Fibroblast of skin of scalp (primary cell): ENCODE data around the gene C5.
A peak's percentile ranks its signal among the peaks of the same experiment; 100 is the strongest.
"Not testable (repeated sequence)": the region's sequence is repeated elsewhere in the genome, so short reads cannot be mapped to it uniquely, and the experiment has no call there.

ENCODE experiments used
- DNase-seq: peaks from one replicate; pipeline ENCODE4 v3.0.0-alpha.2; 2013

Gene C5

GRCh38 chr9:120978987-120979386 lies 71.1 kb downstream of the C5 start:
- DNase-seq: no peak

GRCh38 chr9:120977321-120977720 lies 72.8 kb downstream of the C5 start:
- no peak for DNase-seq

DNA sequence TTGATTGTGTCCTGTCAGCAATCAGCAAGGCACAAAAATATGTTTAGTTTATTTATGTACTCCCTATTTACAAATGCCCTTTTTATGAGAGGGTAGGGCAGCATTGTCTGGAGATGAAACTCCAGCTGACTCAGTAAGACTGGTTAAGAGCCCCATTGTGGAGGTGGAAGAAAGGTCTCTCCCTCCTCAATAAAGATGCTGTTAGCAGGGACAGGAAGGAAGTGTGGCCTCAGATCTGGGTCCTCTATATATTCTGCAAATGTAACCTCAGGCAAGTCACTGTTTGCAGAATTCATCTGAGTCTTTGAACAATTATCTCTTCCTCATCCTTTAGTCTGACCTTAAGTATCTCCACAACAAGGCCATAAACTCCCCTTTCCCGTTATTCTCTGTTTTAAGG lies 75.2 kb downstream of the C5 start:
- DNase-seq: no peak

DNA sequence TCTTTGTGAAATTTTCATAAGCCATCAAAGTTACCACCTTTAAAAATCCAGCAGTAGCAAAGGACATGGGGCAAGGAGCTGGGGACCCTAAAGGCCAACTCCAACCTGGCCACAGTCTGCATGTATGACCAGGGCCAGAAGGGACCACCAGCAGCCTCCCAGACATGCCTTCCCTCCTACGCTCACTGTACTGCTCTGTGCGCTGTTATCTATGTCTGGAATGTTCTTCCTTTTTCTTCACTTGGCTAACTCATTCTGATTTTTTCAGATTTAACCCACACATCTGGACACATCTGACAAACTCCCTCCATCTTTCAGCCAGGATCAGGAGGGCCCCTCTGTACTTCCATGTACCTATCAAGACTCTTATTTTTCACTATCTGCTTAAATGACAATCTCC lies 75.9 kb downstream of the C5 start:
- no peak for DNase-seq

- no peak for DNase-seq
These were observed 78.1 kb downstream of the C5 start for GRCh38 chr9:120971938-120972337.

- DNase-seq: not testable (repeated sequence)
These were observed 78.6 kb downstream of the C5 start for GRCh38 chr9:120971471-120971870.

- DNase-seq: no peak
These were observed 79.8 kb downstream of the C5 start for GRCh38 chr9:120970244-120970643.

GRCh38 chr9:120966013-120966369 lies 84.1 kb downstream of the C5 start:
- DNase-seq: no peak

- peak; percentile 4 for DNase-seq
These were observed 84.6 kb downstream of the C5 start for GRCh38 chr9:120965344-120966012.

DNA sequence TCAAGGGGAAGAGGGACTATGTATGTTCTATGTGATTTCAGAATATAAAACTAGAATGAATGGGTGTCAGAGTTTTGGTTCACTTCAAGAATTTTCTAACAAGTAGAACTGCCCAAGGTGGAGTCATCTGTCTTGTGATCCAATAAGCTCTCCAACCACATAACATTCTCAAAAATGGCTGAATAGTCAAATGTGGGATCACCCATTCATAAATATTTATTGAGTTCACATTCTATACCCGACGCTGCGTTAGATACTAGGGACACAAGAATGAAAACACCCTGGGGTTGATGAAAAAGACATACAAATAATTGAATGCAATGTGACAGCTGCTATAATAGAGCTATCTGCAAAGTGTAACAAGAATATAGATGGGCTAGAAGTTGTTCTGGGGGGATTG lies 88.1 kb downstream of the C5 start:
- no peak for DNase-seq

GRCh38 chr9:120960001-120960400 lies 90.1 kb downstream of the C5 start:
- DNase-seq: no peak

DNA sequence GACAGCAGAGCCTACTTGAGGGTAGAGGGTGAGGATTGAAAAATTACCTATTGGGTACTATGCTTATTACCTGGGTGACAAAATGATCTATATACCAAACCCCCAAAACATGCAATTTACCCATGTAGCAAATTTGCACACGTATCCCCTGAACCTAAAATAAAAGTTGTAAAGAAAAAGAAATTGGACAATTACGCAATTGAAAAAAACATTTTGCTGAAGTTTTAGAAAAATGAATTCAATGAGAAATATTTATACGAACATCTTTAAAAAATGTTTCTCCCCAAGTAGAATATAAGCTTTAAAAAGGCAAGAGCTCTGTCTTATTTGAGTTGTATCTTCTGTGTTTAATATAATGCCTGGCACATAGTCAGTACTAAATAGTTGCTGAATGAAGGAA lies 93.2 kb downstream of the C5 start:
- no peak for DNase-seq

GRCh38 chr9:120951960-120952618 lies 98.0 kb downstream of the C5 start:
- no peak for DNase-seq

GRCh38 chr9:120950421-120951388 lies 99.4 kb downstream of the C5 start:
- DNase-seq: no peak

DNA sequence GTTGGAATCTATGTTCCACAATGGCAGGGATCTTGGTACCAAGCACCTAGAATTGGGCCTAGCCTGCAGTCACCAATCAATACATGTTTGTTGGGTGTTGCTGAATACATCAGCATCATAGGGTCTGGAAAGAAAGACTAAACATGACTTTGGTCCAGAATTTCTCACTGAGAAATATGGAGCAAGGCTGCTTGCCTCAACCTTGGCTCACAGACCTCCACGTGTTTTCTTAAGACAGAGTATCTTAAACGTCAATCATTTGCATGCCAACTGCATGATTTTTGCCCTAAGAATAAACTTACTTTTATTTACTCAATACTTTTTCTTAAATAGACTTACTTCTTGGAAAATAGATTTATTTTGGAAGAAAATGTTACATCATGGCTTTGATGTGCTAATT lies 100.8 kb downstream of the C5 start:
- no peak for DNase-seq

- DNase-seq: no peak
These were observed 101.3 kb downstream of the C5 start for GRCh38 chr9:120948824-120949223.

- DNase-seq: no peak
These were observed 102.9 kb downstream of the C5 start for GRCh38 chr9:120947222-120947621.

GRCh38 chr9:120946259-120946658 lies 103.8 kb downstream of the C5 start:
- peak; percentile 43 for DNase-seq

DNA sequence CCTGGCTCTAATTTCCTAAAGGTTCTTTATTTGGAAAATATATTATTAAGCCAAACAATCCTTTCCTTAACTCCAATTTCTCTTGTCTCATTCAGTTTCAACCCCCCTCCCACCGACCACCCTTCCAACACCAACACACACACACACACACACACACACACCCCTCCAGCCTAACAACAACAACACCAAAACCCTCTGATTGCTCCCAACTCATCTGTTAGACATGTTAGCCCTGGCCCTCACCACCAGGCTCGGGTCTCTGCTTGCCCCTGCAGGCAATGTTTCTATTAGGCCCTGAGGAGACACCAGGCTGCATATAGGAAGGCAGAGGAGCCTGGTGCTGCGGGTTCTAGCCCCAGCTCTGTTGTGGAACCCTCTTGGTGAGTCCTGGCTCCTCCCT lies 105.1 kb downstream of the C5 start:
- DNase-seq: no peak

- no peak for DNase-seq
These were observed 105.6 kb downstream of the C5 start for GRCh38 chr9:120944434-120944843.

- peak; percentile 43 for DNase-seq
These were observed 107.7 kb downstream of the C5 start for GRCh38 chr9:120942186-120943001.

DNA sequence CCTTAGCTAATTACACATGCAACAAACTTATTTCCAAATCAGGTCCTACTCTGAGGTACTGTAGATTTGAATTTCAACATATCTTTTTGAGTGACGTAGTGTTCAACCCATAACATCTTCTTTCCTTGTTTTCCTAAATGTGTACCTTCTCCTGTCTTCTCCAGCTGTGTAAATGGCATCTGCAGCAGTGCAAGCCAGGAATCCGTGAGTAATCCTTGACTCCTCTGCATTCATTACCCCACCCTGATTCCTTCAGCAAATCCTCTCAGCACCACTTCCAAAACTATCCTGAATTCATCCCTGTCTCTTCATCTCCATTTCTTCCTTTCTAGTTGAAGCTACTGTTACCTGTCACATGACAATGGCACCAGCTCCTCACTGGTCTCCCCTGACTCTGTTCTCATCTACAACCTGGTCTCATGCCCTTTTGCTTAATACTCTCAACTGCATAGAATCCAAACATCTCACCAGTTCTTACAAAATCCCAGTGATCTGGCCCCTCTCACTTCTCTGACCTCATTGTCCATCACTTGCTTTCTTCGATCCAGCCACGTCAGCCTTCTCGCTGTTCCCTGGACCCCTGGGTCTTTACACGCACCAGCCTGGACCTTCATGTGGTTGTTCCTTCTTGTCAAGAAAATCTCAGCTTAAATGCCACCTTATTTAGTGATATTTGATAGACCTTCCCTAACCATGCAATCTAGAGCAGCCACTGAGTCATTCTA lies 108.9 kb downstream of the C5 start:
- DNase-seq: peak; percentile 40
